H1 (cell line): ENCODE data around the gene AP2B1. TPM values are rescaled to one million over a fixed set of nuclear protein-coding genes. Genes with fewer than 3 reads are reported as not detected.
A peak's percentile ranks its signal among the peaks of the same experiment; 100 is the strongest.

Experiments
- CTCF ChIA-PET: fragments of 300-600 bp; sonication (Branson Sonifier 250); formaldehyde crosslinking; loops from one replicate; lab custom pipeline; 2021; ENCODE audit not compliant: partially characterized antibody; lab: Charles Lee
- POLR2A ChIA-PET: fragments of 300-600 bp; sonication (Branson Sonifier 250); formaldehyde crosslinking; loops from one replicate; lab custom pipeline; 2021; ENCODE audit warnings: inconsistent platforms; ENCODE audit not compliant: partially characterized antibody; lab: Charles Lee
- DNase-seq, 2 experiments: peaks; one replicate each; pipeline versions ENCODE4 v3.0.0 to v3.0.0-alpha.2; 2010 to 2022; ENCODE audit warnings: low spot score in 2 of 2, low read depth in 1 of 2, mixed read lengths in 1 of 2
- FAIRE-seq: peaks from 2 replicates; lab custom pipeline; 2011; peaks lifted over from hg19 to GRCh38; lab: Jason Lieb, UNC
- H2AFZ ChIP-seq: 2 replicates; pipeline ENCODE4 v1.8.1; 2012; ENCODE audit warnings: low read length, inconsistent platforms
- H2AK5ac ChIP-seq: 2 replicates; pipeline ENCODE4 v1.6.1; 2013; ENCODE audit warnings: low read depth, low read length
- H2BK120ac ChIP-seq: replicated peaks from 2 replicates; pipeline ENCODE3; 2013; ENCODE audit warnings: low read depth, low read length, inconsistent platforms
- H2BK12ac ChIP-seq: 2 replicates; pipeline ENCODE4 v1.6.1; 2013; ENCODE audit warnings: low read depth, low read length
- H2BK15ac ChIP-seq: 2 replicates; pipeline ENCODE4 v1.6.1; 2013; ENCODE audit warnings: low read length
- H2BK20ac ChIP-seq: 2 replicates; pipeline ENCODE4 v1.6.1; 2013; ENCODE audit warnings: low read length
- H2BK5ac ChIP-seq: 2 replicates; pipeline ENCODE4 v1.6.1; 2013; ENCODE audit warnings: low read depth, low read length
- H3K14ac ChIP-seq: 2 replicates; pipeline ENCODE4 v1.6.1; 2013; ENCODE audit warnings: inconsistent platforms; ENCODE audit not compliant: insufficient read length
- H3K18ac ChIP-seq: 2 replicates; pipeline ENCODE4 v1.6.1; 2013; ENCODE audit warnings: low read length; ENCODE audit errors: extremely low read depth
- H3K23ac ChIP-seq: 2 replicates; pipeline ENCODE4 v1.6.1; 2013; ENCODE audit warnings: inconsistent platforms; ENCODE audit not compliant: insufficient read length
- H3K23me2 ChIP-seq: 2 replicates; pipeline ENCODE4 v1.6.1; 2013; ENCODE audit warnings: low read depth, low read length
- H3K27ac ChIP-seq: 2 replicates; pipeline ENCODE4 v1.6.1; 2011; ENCODE audit warnings: low read depth, low read length, inconsistent platforms
- H3K27me3 ChIP-seq, 4 experiments: replicated peaks in 1 of 4; 1 replicate in 1 of 4; 2 replicates in 3 of 4; pipeline versions ENCODE4 v1.6.1 to v1.8.1; 2011 to 2013; ENCODE audit warnings: low read length in 3 of 4, mild to moderate bottlenecking in 3 of 4, inconsistent platforms in 2 of 4, mixed read lengths in 2 of 4, moderate library complexity in 1 of 4; ENCODE audit not compliant: control insufficient read depth in 3 of 4, insufficient read depth in 3 of 4; ENCODE audit errors: extremely low read depth in 1 of 4
- H3K36me3 ChIP-seq, 4 experiments: 2 replicates each; pipeline versions ENCODE4 v1.6.1 to v1.8.1; 2011 to 2013; ENCODE audit warnings: mild to moderate bottlenecking in 4 of 4, low read length in 3 of 4, moderate library complexity in 2 of 4, control low read depth in 1 of 4, inconsistent platforms in 1 of 4; ENCODE audit not compliant: insufficient read depth in 4 of 4, control insufficient read depth in 2 of 4
- H3K4ac ChIP-seq: replicated peaks from 2 replicates; pipeline ENCODE3; 2013; ENCODE audit warnings: low read length, low read depth, mixed read lengths, inconsistent platforms; ENCODE audit not compliant: insufficient read length
- H3K4me1 ChIP-seq, 4 experiments: replicated peaks in 1 of 4; 1 replicate in 1 of 4; 2 replicates in 3 of 4; pipeline versions ENCODE4 v1.6.1 to v1.8.1; 2011 to 2013; ENCODE audit warnings: low read length in 3 of 4, inconsistent platforms in 2 of 4, mixed read lengths in 1 of 4; ENCODE audit not compliant: insufficient read depth in 4 of 4, control insufficient read depth in 3 of 4
- H3K4me2 ChIP-seq, 2 experiments: 2 replicates each; pipeline versions ENCODE4 v1.6.1 to v1.8.1; 2011 to 2013; ENCODE audit warnings: low read depth in 2 of 2, low read length in 2 of 2, control low read depth in 1 of 2, inconsistent platforms in 1 of 2, mild to moderate bottlenecking in 1 of 2; ENCODE audit not compliant: insufficient read depth in 1 of 2
- H3K4me3 ChIP-seq, 4 experiments: fragments of 200-600, 300-600 bp in 1 of 4; sonication (generic), shearing (Covaris generic), sonication (Bioruptor Twin) in 1 of 4; 2 replicates each; pipeline versions ENCODE4 v1.5.1 to v1.8.1; 2011 to 2016; ENCODE audit warnings: low read length in 4 of 4, low read depth in 3 of 4, control low read depth in 2 of 4, inconsistent platforms in 2 of 4, mild to moderate bottlenecking in 2 of 4, mixed read lengths in 1 of 4, moderate library complexity in 1 of 4; ENCODE audit not compliant: insufficient read depth in 2 of 4; ENCODE audit errors: extremely low read depth in 1 of 4
- H3K56ac ChIP-seq: replicated peaks from 2 replicates; pipeline ENCODE3; 2013; ENCODE audit warnings: low read depth, mild to moderate bottlenecking, mixed read lengths, low read length, inconsistent platforms; ENCODE audit not compliant: insufficient read length
- H3K79me1 ChIP-seq: 2 replicates; pipeline ENCODE4 v1.6.1; 2013; ENCODE audit warnings: low read depth, low read length, control low read depth
- H3K79me2 ChIP-seq, 2 experiments: 2 replicates each; pipeline versions ENCODE4 v1.6.1 to v1.8.1; 2012 to 2013; ENCODE audit warnings: low read length in 2 of 2, mild to moderate bottlenecking in 2 of 2, inconsistent platforms in 1 of 2; ENCODE audit not compliant: insufficient read depth in 2 of 2, control insufficient read depth in 1 of 2
- H3K9ac ChIP-seq, 4 experiments: replicated peaks in 1 of 4; 1 replicate in 1 of 4; 2 replicates in 3 of 4; pipeline versions ENCODE4 v1.6.1 to v1.8.1; 2011 to 2013; ENCODE audit warnings: low read depth in 3 of 4, low read length in 3 of 4, control low read depth in 2 of 4, mild to moderate bottlenecking in 2 of 4, moderate library complexity in 2 of 4, inconsistent platforms in 1 of 4; ENCODE audit errors: extremely low read depth in 1 of 4
- H3K9me3 ChIP-seq, 2 experiments: 2 replicates each; pipeline versions ENCODE4 v1.6.1 to v1.8.1; 2012 to 2013; ENCODE audit warnings: mild to moderate bottlenecking in 2 of 2, moderate library complexity in 2 of 2, control low read depth in 1 of 2, inconsistent platforms in 1 of 2, low read depth in 1 of 2, low read length in 1 of 2, mixed read lengths in 1 of 2; ENCODE audit not compliant: insufficient read depth in 2 of 2
- H4K20me1 ChIP-seq, 2 experiments: replicated peaks in 1 of 2; 2 replicates each; pipeline versions ENCODE3 to v1.8.1; 2011 to 2013; ENCODE audit warnings: inconsistent platforms in 2 of 2, low read length in 2 of 2, mild to moderate bottlenecking in 1 of 2; ENCODE audit not compliant: insufficient read depth in 2 of 2, control insufficient read depth in 1 of 2
- H4K5ac ChIP-seq: 2 replicates; pipeline ENCODE4 v1.6.1; 2013; ENCODE audit warnings: low read length, low read depth, mixed read lengths, inconsistent platforms; ENCODE audit not compliant: insufficient read length
- H4K8ac ChIP-seq: 2 replicates; pipeline ENCODE4 v1.8.0; 2013; ENCODE audit warnings: mild to moderate bottlenecking, moderate library complexity, low read length, inconsistent platforms; ENCODE audit not compliant: insufficient read depth; ENCODE audit errors: extremely low read depth
- H4K91ac ChIP-seq: replicated peaks from 2 replicates; pipeline ENCODE3; 2013; ENCODE audit warnings: low read length, mixed read lengths, inconsistent platforms; ENCODE audit not compliant: insufficient read length
- BRCA1 ChIP-seq: IDR thresholded peaks from 2 replicates; pipeline ENCODE4 v1.6.1; 2012; ENCODE audit warnings: low read depth, low read length, improper control_type of control experiment
- CBX5 ChIP-seq: fragments of 300-800, 300-1000 bp; sonication (generic); IDR thresholded peaks from 2 replicates; pipeline ENCODE4 v1.7.1; 2016; ENCODE audit warnings: antibody characterized with exemption, low read length, low read depth
- CHD1 ChIP-seq: IDR thresholded peaks from 2 replicates; pipeline ENCODE4 v1.6.1; 2012; ENCODE audit warnings: low read depth, low read length, improper control_type of control experiment
- E2F6 ChIP-seq: IDR thresholded peaks from 2 replicates; pipeline ENCODE4 v1.6.1; 2012; ENCODE audit warnings: inconsistent platforms
- EP300 ChIP-seq, 2 experiments: IDR thresholded peaks; 1 replicate in 1 of 2; 2 replicates in 1 of 2; pipeline ENCODE4 v1.6.1; 2011 to 2012; ENCODE audit warnings: low read depth in 2 of 2, low read length in 2 of 2, mild to moderate bottlenecking in 2 of 2, borderline replicate concordance in 1 of 2, inconsistent platforms in 1 of 2, moderate library complexity in 1 of 2
- FOSL1 ChIP-seq: IDR thresholded peaks from 2 replicates; pipeline ENCODE4 v1.6.1; 2011; ENCODE audit warnings: mild to moderate bottlenecking, low read depth, low read length, moderate library complexity; ENCODE audit not compliant: insufficient read depth
- POU5F1 ChIP-seq: IDR thresholded peaks from 2 replicates; pipeline ENCODE4 v1.6.1; 2011; ENCODE audit warnings: low read depth, mild to moderate bottlenecking, low read length, moderate library complexity
- RNF2 ChIP-seq: fragments of 200-900, 300-1000 bp; sonication (generic); IDR thresholded peaks from 2 replicates; pipeline ENCODE4 v1.7.1; 2016; ENCODE audit warnings: borderline replicate concordance, low read depth, mild to moderate bottlenecking, antibody characterized with exemption, low read length; ENCODE audit not compliant: poor library complexity, severe bottlenecking; ENCODE audit errors: missing control alignments
- WGBS, 2 experiments: shearing (Covaris generic) in 1 of 2; methylation state at CpG; one replicate each; pipeline versions ENCODE4 v1.1.6 to v1.1.7; 2013 to 2015; ENCODE audit warnings: low lambda C conversion rate in 2 of 2, mixed read lengths in 2 of 2, inconsistent platforms in 1 of 2, low coverage in 1 of 2, missing lambda C conversion rate in 1 of 2; ENCODE audit not compliant: insufficient replicate concordance in 2 of 2, insufficient coverage in 1 of 2, insufficient read length in 1 of 2; ENCODE audit errors: extremely low coverage in 1 of 2, missing lambda C conversion rate in 1 of 2; 5-methylcytosine and 5-hydroxymethylcytosine counted together
- polyA plus RNA-seq, 7 experiments: library from polyadenylated mRNA; depleted of rRNA in 3 of 7; stranded (reverse) in 5 of 7; unstranded in 2 of 7; fragments of >200 nt in 5 of 7; fragments of 200-250 nt in 2 of 7; gene quantifications; 1 replicate in 5 of 7; 2 replicates in 1 of 7; 4 replicates in 1 of 7; pipeline versions ENCODE4 v1.2.1 to v1.2.3, GENCODE V29; 2011 to 2013; ENCODE audit warnings: missing spikeins in 2 of 7, mixed read lengths in 2 of 7
- total RNA-seq: library from RNA; stranded (reverse); fragmentation: NEBNext Ultra II Directional; extraction: Animal tissue kit (Norgen Biotek cat#: 25700); gene quantifications from 2 replicates; pipeline ENCODE4 v1.2.1, GENCODE V29; 2021

Gene AP2B1
- total and polyA plus RNA-seq, 2 of the 8 experiments (the other 6 are each of a cell fraction or from before 2014, with no cell fraction given): 95.5 to 199 TPM

- Histone ChIP-seq H3K79me2 (no peaks in the 10 kb centered on the region), H3K23me2 (no peaks in the 10 kb centered on the region), H3K14ac (no peak overlapping the region), H4K8ac (no peak overlapping the region; the same call in 1 of the 2 replicates), H3K27ac (no peak overlapping the region), H3K56ac (no peak overlapping the region), H2BK20ac (no peak overlapping the region), H2BK15ac (0 out of 2 replicates have a peak overlapping the region, but pooled peaks have one; percentile 40), H2BK12ac (peak overlapping the region; percentile 60; the same call in 1 of the 2 replicates), H4K5ac (no peak overlapping the region), H3K4me2 (no peak overlapping the region; a peak in 1 of 4 replicates), H3K27me3 (peaks cover 0 to 3% (median 2%) of the 10 kb centered on the region in 4 experiments; a peak in 3 of 7 replicates), H3K79me1 (no peaks in the 10 kb centered on the region), H3K9me3 (no peaks in the 10 kb centered on the region; a peak in 1 of 4 replicates), H2AK5ac (no peak overlapping the region), H3K4me1 (peaks cover 0 to 12% (median 7%) of the 10 kb centered on the region in 4 experiments; a peak in 5 of 7 replicates), H3K18ac (peak overlapping the region; percentile 60), H2AFZ (0 out of 2 replicates have a peak overlapping the region, but pooled peaks have one; percentile 21), H3K4ac (no peak overlapping the region), H2BK120ac (no peak overlapping the region), H2BK5ac (0 out of 2 replicates have a peak overlapping the region, but pooled peaks have one; percentile 60), H3K9ac (no peak overlapping the region), H3K36me3 (no peaks in the 10 kb centered on the region), H3K4me3 (no peak overlapping the region), H3K23ac (no peak overlapping the region), H4K91ac (peak overlapping the region; percentile 82), H4K20me1 (no peaks in the 10 kb centered on the region)
- FAIRE-seq (no peak), DNase-seq (no peak)
- CTCF ChIA-PET: interaction anchor here (0.6 to 13.0 kb wide), 8 partner anchors 15 to 97 kb away, joined by 3 to 247 read pairs (median 68); partner anchors contain the start of genes GAS2L2, MMP28 and TAF15
- POLR2A ChIA-PET: interaction anchor here (0.8 to 3.4 kb wide), 4 partner anchors 8 to 43 kb away, joined by 3 to 62 read pairs (median 4); partner anchors contain the start of gene TAF15
- WGBS, 2 experiments: 75% methylated on average over 8 of the region's 8 CpGs; no CpG with 5 or more reads in 1 of the 2 experiments
- TF ChIP-seq E2F6 (no peak), RNF2 (no peak), BRCA1 (no peak), CHD1 (no peak), POU5F1 (no peak), CBX5 (no peak), EP300 (IDR thresholded peaks at IDR 0.05; ENCODE audit: borderline replicate concordance in 1 of 2, low read depth in 2 of 2, low read length in 2 of 2) (no peak), FOSL1 (no peak)
Measured at GRCh38 chr17:35765756-35766488, 178.8 kb downstream of the AP2B1 start.
